SK-N-SH (cell line): ENCODE results near the gene PALM2AKAP2. TPM values are rescaled to one million over a fixed set of nuclear protein-coding genes. Genes with fewer than 3 reads are reported as not detected.

ENCODE experiments used
- CTCF ChIA-PET: fragments of 300-600, 350-600 bp; formaldehyde crosslinking; extraction: SDS; loops from one replicate; lab custom pipeline; 2021; lab: Yijun Ruan, JAX
- POLR2A ChIA-PET: fragments of 350-600 bp; sonication (Branson Sonifier 250); formaldehyde crosslinking; extraction: SDS; loops from one replicate; lab custom pipeline; 2020; ENCODE audit warnings: antibody characterized with exemption, inconsistent platforms; lab: Yijun Ruan, JAX
- DNase-seq: peaks from one replicate; pipeline ENCODE4 v3.0.0; 2012
- H2AFZ ChIP-seq: fragments of 200-600 bp; sonication (generic); 2 replicates; pipeline ENCODE4 v1.8.1; 2016; ENCODE audit warnings: antibody characterized with exemption, mild to moderate bottlenecking, low read depth
- H3F3A ChIP-seq: fragments of 200-600 bp; sonication (generic); replicated peaks from 2 replicates; pipeline ENCODE3; 2016; ENCODE audit warnings: antibody characterized with exemption, mild to moderate bottlenecking; ENCODE audit not compliant: insufficient read depth
- H3K27ac ChIP-seq, 2 experiments: fragments of 200-500 bp in 1 of 2; fragments of 200-600 bp in 1 of 2; sonication (Bioruptor generic) in 1 of 2; sonication (generic), shearing (Covaris generic) in 1 of 2; 2 replicates each; pipeline versions ENCODE4 v1.5.1 to v1.6.1; 2014 to 2016; ENCODE audit warnings: low read depth in 2 of 2, inconsistent platforms in 1 of 2, low read length in 1 of 2, mild to moderate bottlenecking in 1 of 2, mixed read lengths in 1 of 2
- H3K27me3 ChIP-seq: fragments of 200-600 bp; sonication (generic), shearing (Covaris generic); 2 replicates; pipeline ENCODE4 v1.6.1; 2016; ENCODE audit warnings: mixed run types; ENCODE audit not compliant: insufficient read depth
- H3K36me3 ChIP-seq, 2 experiments: fragments of 200-500 bp in 1 of 2; fragments of 200-600 bp in 1 of 2; sonication (Bioruptor generic) in 1 of 2; sonication (generic) in 1 of 2; replicated peaks in 1 of 2; 2 replicates each; pipeline versions ENCODE3 to v1.5.1; 2014 to 2016; ENCODE audit warnings: low read length in 1 of 2, mild to moderate bottlenecking in 1 of 2; ENCODE audit not compliant: insufficient read depth in 2 of 2, control insufficient read depth in 1 of 2
- H3K4me1 ChIP-seq, 2 experiments: fragments of 200-500 bp in 1 of 2; fragments of 200-600 bp in 1 of 2; sonication (Bioruptor generic) in 1 of 2; sonication (generic), shearing (Covaris generic) in 1 of 2; 2 replicates each; pipeline versions ENCODE4 v1.5.1 to v1.6.1; 2014 to 2016; ENCODE audit warnings: low read depth in 1 of 2, low read length in 1 of 2, mixed run types in 1 of 2; ENCODE audit not compliant: insufficient read depth in 2 of 2, control insufficient read depth in 1 of 2
- H3K4me2 ChIP-seq: fragments of 200-600 bp; sonication (generic), shearing (Covaris generic); 2 replicates; pipeline ENCODE4 v1.6.1; 2017; ENCODE audit warnings: mixed run types
- H3K4me3 ChIP-seq, 2 experiments: fragments of 200-500 bp in 1 of 2; fragments of 200-600 bp in 1 of 2; sonication (Bioruptor generic) in 1 of 2; sonication (generic), shearing (Covaris generic) in 1 of 2; 2 replicates each; pipeline versions ENCODE4 v1.5.1 to v1.8.1; 2014 to 2016; ENCODE audit warnings: low read depth in 2 of 2, inconsistent platforms in 1 of 2, low read length in 1 of 2, mild to moderate bottlenecking in 1 of 2, mixed read lengths in 1 of 2, moderate library complexity in 1 of 2
- H3K79me2 ChIP-seq: fragments of 200-600 bp; sonication (generic); 2 replicates; pipeline ENCODE4 v1.8.1; 2017; ENCODE audit warnings: mild to moderate bottlenecking; ENCODE audit not compliant: insufficient read depth
- H3K9ac ChIP-seq: fragments of 200-600 bp; sonication (generic); 2 replicates; pipeline ENCODE4 v1.6.1; 2017; ENCODE audit warnings: mixed run types
- H3K9me2 ChIP-seq: fragments of 200-600 bp; sonication (generic); 2 replicates; pipeline ENCODE4 v1.6.1; 2017; ENCODE audit warnings: mixed run types
- H3K9me3 ChIP-seq: fragments of 200-600 bp; sonication (generic); 2 replicates; pipeline ENCODE4 v1.6.1; 2017; ENCODE audit warnings: mixed run types, mild to moderate bottlenecking, moderate library complexity
- H4K20me1 ChIP-seq: fragments of 200-600 bp; sonication (generic); 2 replicates; pipeline ENCODE4 v1.6.1; 2017; ENCODE audit warnings: mild to moderate bottlenecking, mixed run types; ENCODE audit not compliant: insufficient read depth
- ELF1 ChIP-seq: IDR thresholded peaks from 2 replicates; pipeline ENCODE4 v1.4.0; 2012
- EP300 ChIP-seq, 2 experiments: IDR thresholded peaks; 2 replicates each; pipeline versions ENCODE4 v1.4.0 to v1.6.1; 2012; ENCODE audit warnings: borderline replicate concordance in 1 of 2, low read depth in 1 of 2, low read length in 1 of 2
- FOXJ3 ChIP-seq: sonication (generic); formaldehyde crosslinking; IDR thresholded peaks from 2 replicates; pipeline ENCODE4 v1.5.1; 2020; ENCODE audit warnings: mild to moderate bottlenecking, missing genetic modification reagents
- GATA2 ChIP-seq: sonication (generic); formaldehyde crosslinking; IDR thresholded peaks from 2 replicates; pipeline ENCODE4 v1.5.0; 2020; ENCODE audit warnings: mild to moderate bottlenecking, missing genetic modification reagents
- MEF2A ChIP-seq: IDR thresholded peaks from 2 replicates; pipeline ENCODE4 v1.4.0; 2012; ENCODE audit warnings: low read depth, borderline replicate concordance
- NFIC ChIP-seq: IDR thresholded peaks from 2 replicates; pipeline ENCODE4 v1.4.0; 2012; ENCODE audit warnings: borderline replicate concordance
- RCOR1 ChIP-seq: fragments of 150-350 bp; IDR thresholded peaks from 2 replicates; pipeline ENCODE4 v1.6.1; 2017; ENCODE audit warnings: antibody characterized with exemption, low read length
- SMC3 ChIP-seq: IDR thresholded peaks from 2 replicates; pipeline ENCODE4 v1.6.1; 2012; ENCODE audit warnings: low read depth, low read length, improper control_type of control experiment
- TAF1 ChIP-seq: IDR thresholded peaks from 2 replicates; pipeline ENCODE4 v1.6.1; 2012; ENCODE audit warnings: low read depth, mild to moderate bottlenecking, low read length, moderate library complexity, borderline replicate concordance
- YY1 ChIP-seq: IDR thresholded peaks from 2 replicates; pipeline ENCODE4 v1.4.0; 2012; ENCODE audit warnings: low read depth, mild to moderate bottlenecking
- WGBS: methylation state at CpG from one replicate; pipeline ENCODE4 v1.1.6; 2017; ENCODE audit warnings: low lambda C conversion rate; 5-methylcytosine and 5-hydroxymethylcytosine counted together
- polyA plus RNA-seq, 3 experiments: library from polyadenylated mRNA; depleted of rRNA; stranded (reverse); fragments of >200 nt; gene quantifications; 2 replicates each; pipeline ENCODE4 v1.2.3, GENCODE V29; 2012
- TF ChIP-seq, protein P1 (sequence below): IDR thresholded peaks from 2 replicates; pipeline ENCODE4 v1.4.0; 2012; ENCODE audit warnings: low read depth
- TF ChIP-seq, protein P2 (sequence below): fragments of 200-600 bp; sonication (generic); IDR thresholded peaks from 2 replicates; pipeline ENCODE4 v1.6.1; 2017; ENCODE audit warnings: antibody characterized with exemption, mild to moderate bottlenecking, moderate library complexity
- TF ChIP-seq, protein P3 (sequence below): fragments of 150-350 bp; IDR thresholded peaks from 2 replicates; pipeline ENCODE4 v1.6.1; 2017; ENCODE audit warnings: antibody characterized with exemption, low read length, low read depth, borderline replicate concordance
- TF ChIP-seq, protein P4 (sequence below): IDR thresholded peaks from 2 replicates; pipeline ENCODE4; 2012
- TF ChIP-seq, protein P5 (sequence below): IDR thresholded peaks from 2 replicates; pipeline ENCODE4 v1.6.1; 2012; ENCODE audit warnings: mild to moderate bottlenecking, low read depth, low read length, moderate library complexity

The PALM2AKAP2 gene
- 3.6 and 4.3 TPM in 2 replicates for polyA plus RNA-seq (2012; rRNA removed)
- 4.1 and 4.8 TPM in 2 replicates for polyA plus RNA-seq (2012; cell fraction: cytosol; rRNA removed)
- 1.9 and 2.7 TPM in 2 replicates for polyA plus RNA-seq (2012; cell fraction: nucleus; rRNA removed)

DNA sequence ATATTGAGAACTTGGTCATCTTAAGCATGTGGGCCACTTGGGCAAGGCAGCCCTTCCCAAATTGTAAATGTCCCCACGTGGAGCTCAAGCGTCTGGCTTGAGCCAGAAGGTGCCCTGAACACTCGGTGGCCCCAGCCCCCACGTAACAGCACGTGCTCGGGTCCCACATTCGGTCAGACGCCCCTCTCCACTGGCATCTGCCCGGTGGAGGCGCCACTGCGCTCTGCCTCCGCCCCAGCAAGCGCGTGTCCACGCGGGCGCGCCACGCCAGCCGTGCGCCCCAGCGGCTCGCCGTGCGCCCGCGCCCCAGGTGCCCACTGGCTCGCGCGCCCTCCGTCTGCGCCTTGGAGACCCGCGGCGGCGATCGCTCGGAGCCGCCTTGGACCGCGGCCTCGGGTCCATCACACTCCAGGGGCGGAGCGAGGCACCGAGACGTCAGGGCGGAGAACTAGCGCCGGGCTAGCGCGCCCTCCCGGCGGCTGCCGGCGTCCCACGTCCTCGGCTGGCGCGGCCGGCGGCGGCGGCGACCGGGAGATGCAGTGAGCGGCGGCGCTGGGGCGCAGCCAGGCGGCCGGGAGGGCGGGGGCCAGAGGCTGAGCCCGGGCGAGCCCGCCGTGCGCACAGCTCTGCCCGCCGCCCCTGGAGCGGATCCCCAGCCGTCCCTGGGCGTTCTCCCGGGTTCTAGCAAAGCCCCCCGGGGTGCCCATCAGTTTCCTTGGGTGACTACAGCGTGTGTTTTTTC, at the start of gene PALM2AKAP2:
TSS of gene PALM2AKAP2 (plus strand) at position 488 of the 742 bp plus-strand sequence. CDS start 291 bp downstream, outside the sequence.
- Histone ChIP-seq H3K36me3 (peaks cover 0 to 9% of the 10 kb centered on the region in 2 experiments), H3K4me3 (peak within 1 kb of the TSS; percentile 73 to 99), H3K27ac (peak within 1 kb of the TSS; percentile 58 to 93; a peak in 3 of 4 replicates), H3K9me3 (no peaks in the 10 kb centered on the region), H2AFZ (peak within 1 kb of the TSS; percentile 67; the same call in 1 of the 2 replicates), H3K4me2 (peak within 1 kb of the TSS; percentile 82), H3K4me1 (no peaks in the 10 kb centered on the region), H4K20me1 (peaks cover 3% of the 10 kb centered on the region; the same call in 1 of the 2 replicates), H3K27me3 (no peaks in the 10 kb centered on the region), H3K79me2 (peaks cover 47% of the 10 kb centered on the region), H3K9me2 (no peaks in the 10 kb centered on the region), H3K9ac (peak within 1 kb of the TSS; percentile 99), H3F3A (no peaks in the 10 kb centered on the region)
- WGBS, result 3% methylated on average over 11 of the region's 85 CpGs
- peak; percentile 47 for DNase-seq
- POLR2A ChIA-PET, result no interaction called here
- CTCF ChIA-PET, result no interaction called here
- TF ChIP-seq, protein P1, sequence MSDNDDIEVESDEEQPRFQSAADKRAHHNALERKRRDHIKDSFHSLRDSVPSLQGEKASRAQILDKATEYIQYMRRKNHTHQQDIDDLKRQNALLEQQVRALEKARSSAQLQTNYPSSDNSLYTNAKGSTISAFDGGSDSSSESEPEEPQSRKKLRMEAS, result peak; percentile 98
- TF ChIP-seq ELF1, result no peak
- TF ChIP-seq, protein P2, sequence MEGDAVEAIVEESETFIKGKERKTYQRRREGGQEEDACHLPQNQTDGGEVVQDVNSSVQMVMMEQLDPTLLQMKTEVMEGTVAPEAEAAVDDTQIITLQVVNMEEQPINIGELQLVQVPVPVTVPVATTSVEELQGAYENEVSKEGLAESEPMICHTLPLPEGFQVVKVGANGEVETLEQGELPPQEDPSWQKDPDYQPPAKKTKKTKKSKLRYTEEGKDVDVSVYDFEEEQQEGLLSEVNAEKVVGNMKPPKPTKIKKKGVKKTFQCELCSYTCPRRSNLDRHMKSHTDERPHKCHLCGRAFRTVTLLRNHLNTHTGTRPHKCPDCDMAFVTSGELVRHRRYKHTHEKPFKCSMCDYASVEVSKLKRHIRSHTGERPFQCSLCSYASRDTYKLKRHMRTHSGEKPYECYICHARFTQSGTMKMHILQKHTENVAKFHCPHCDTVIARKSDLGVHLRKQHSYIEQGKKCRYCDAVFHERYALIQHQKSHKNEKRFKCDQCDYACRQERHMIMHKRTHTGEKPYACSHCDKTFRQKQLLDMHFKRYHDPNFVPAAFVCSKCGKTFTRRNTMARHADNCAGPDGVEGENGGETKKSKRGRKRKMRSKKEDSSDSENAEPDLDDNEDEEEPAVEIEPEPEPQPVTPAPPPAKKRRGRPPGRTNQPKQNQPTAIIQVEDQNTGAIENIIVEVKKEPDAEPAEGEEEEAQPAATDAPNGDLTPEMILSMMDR, result peak; percentile 54
- TF ChIP-seq SMC3, result peak; percentile 8; the same call in 1 of the 2 replicates
- TF ChIP-seq YY1, result 0 out of 2 replicates have a peak, but pooled peaks have one; percentile 10
- TF ChIP-seq TAF1, result 0 out of 2 replicates have a peak, but pooled peaks have one; percentile 19
- TF ChIP-seq RCOR1, result no peak

DNA sequence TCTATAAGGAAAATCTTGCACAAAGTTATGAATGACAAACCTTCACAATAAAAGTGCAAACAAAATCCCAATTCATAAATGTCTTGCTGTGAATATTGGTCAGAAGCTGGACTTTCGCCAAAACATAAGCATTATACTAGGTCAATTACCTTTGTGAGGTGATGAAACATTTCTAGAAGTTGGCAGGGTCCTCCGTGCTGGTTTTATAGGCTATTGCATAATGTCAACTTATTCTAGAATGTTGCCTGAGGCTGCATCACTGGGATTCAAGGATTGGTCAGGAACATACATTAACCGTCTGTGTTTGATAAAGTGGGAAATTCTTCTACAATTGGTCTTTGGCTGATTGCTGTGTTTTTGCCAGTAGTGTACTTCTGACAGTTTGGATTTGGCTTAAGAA, 49.8 kb upstream of the PALM2AKAP2 start:
- 24% methylated on average over 3 of the region's 3 CpGs for WGBS
- H3K9me2 ChIP-seq, result no peaks in the 10 kb centered on the region
- TF ChIP-seq FOXJ3 (CRISPR knock-in tag) (no peak), EP300 (IDR thresholded peaks at IDR 0.05; ENCODE audit: borderline replicate concordance in 1 of 2, low read depth in 1 of 2, low read length in 1 of 2) (no peak), MEF2A (no peak), SMC3 (no peak), GATA2 (no peak), NFIC (no peak)
- TF ChIP-seq, protein P1, result no peak
- TF ChIP-seq, protein P3, sequence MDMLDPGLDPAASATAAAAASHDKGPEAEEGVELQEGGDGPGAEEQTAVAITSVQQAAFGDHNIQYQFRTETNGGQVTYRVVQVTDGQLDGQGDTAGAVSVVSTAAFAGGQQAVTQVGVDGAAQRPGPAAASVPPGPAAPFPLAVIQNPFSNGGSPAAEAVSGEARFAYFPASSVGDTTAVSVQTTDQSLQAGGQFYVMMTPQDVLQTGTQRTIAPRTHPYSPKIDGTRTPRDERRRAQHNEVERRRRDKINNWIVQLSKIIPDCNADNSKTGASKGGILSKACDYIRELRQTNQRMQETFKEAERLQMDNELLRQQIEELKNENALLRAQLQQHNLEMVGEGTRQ, result no peak
- TF ChIP-seq, protein P4, sequence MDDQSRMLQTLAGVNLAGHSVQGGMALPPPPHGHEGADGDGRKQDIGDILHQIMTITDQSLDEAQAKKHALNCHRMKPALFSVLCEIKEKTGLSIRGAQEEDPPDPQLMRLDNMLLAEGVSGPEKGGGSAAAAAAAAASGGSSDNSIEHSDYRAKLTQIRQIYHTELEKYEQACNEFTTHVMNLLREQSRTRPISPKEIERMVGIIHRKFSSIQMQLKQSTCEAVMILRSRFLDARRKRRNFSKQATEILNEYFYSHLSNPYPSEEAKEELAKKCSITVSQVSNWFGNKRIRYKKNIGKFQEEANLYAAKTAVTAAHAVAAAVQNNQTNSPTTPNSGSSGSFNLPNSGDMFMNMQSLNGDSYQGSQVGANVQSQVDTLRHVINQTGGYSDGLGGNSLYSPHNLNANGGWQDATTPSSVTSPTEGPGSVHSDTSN, result no peak
- TF ChIP-seq, protein P5, sequence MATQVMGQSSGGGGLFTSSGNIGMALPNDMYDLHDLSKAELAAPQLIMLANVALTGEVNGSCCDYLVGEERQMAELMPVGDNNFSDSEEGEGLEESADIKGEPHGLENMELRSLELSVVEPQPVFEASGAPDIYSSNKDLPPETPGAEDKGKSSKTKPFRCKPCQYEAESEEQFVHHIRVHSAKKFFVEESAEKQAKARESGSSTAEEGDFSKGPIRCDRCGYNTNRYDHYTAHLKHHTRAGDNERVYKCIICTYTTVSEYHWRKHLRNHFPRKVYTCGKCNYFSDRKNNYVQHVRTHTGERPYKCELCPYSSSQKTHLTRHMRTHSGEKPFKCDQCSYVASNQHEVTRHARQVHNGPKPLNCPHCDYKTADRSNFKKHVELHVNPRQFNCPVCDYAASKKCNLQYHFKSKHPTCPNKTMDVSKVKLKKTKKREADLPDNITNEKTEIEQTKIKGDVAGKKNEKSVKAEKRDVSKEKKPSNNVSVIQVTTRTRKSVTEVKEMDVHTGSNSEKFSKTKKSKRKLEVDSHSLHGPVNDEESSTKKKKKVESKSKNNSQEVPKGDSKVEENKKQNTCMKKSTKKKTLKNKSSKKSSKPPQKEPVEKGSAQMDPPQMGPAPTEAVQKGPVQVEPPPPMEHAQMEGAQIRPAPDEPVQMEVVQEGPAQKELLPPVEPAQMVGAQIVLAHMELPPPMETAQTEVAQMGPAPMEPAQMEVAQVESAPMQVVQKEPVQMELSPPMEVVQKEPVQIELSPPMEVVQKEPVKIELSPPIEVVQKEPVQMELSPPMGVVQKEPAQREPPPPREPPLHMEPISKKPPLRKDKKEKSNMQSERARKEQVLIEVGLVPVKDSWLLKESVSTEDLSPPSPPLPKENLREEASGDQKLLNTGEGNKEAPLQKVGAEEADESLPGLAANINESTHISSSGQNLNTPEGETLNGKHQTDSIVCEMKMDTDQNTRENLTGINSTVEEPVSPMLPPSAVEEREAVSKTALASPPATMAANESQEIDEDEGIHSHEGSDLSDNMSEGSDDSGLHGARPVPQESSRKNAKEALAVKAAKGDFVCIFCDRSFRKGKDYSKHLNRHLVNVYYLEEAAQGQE, result no peak

More for the DNA sequence above, 49.8 kb upstream of the PALM2AKAP2 start:
- Histone ChIP-seq H3K36me3 (no peaks in the 10 kb centered on the region), H3K9ac (no peak overlapping the region), H3K4me2 (no peak overlapping the region), H3F3A (no peaks in the 10 kb centered on the region), H4K20me1 (no peaks in the 10 kb centered on the region), H3K9me3 (no peaks in the 10 kb centered on the region), H3K4me3 (no peak overlapping the region), H3K79me2 (no peaks in the 10 kb centered on the region), H3K4me1 (no peaks in the 10 kb centered on the region), H3K27me3 (no peaks in the 10 kb centered on the region; the same call in 1 of the 2 replicates), H2AFZ (no peak overlapping the region), H3K27ac (no peak overlapping the region)
- no peak for DNase-seq
- ChIA-PET POLR2A (no interaction called here), CTCF (no interaction called here)
